Measurements from ENCODE around the gene C3AR1.

Gene C3AR1

GRCh38 chr12:8058506-8058905 is 7.7 kb downstream of the C3AR1 start:
- H3K27ac ChIP-seq = no peak overlapping the region
- DNase-seq (ENCODE audit: low read depth, low spot score) = no peak

- no peak for DNase-seq (ENCODE audit: low read depth, low spot score)
- H3K27ac ChIP-seq = peak overlapping the region; percentile 46
Observed at GRCh38 chr12:8057839-8058238, 8.3 kb downstream of the C3AR1 start.

GRCh38 chr12:8057306-8057705 is 8.9 kb downstream of the C3AR1 start:
- peak overlapping the region; percentile 46 for H3K27ac ChIP-seq
- no peak for DNase-seq (ENCODE audit: low read depth, low spot score)

- no peak overlapping the region for H3K27ac ChIP-seq
- DNase-seq (ENCODE audit: low read depth, low spot score) = no peak
Observed at GRCh38 chr12:8054816-8055215, 11.3 kb downstream of the C3AR1 start.

- no peak overlapping the region for H3K27ac ChIP-seq
- no peak for DNase-seq (ENCODE audit: low read depth, low spot score)
Observed at GRCh38 chr12:8052679-8053078, 13.5 kb downstream of the C3AR1 start.

GRCh38 chr12:8050600-8051250 is 15.4 kb downstream of the C3AR1 start:
- H3K27ac ChIP-seq = no peak overlapping the region

GRCh38 chr12:8048906-8049305 is 17.3 kb downstream of the C3AR1 start:
- no peak for DNase-seq (ENCODE audit: low read depth, low spot score)
- H3K27ac ChIP-seq = no peak overlapping the region

More at GRCh38 chr12:8050600-8051250, 15.4 kb downstream of the C3AR1 start:
- no peak for DNase-seq (ENCODE audit: low read depth, low spot score)

- H3K27ac ChIP-seq = no peak overlapping the region
- DNase-seq (ENCODE audit: low read depth, low spot score) = no peak
Observed at GRCh38 chr12:8047842-8048241, 18.3 kb downstream of the C3AR1 start.

GRCh38 chr12:8045952-8046944 is 19.9 kb downstream of the C3AR1 start:
- no peak overlapping the region for H3K27ac ChIP-seq
- DNase-seq (ENCODE audit: low read depth, low spot score) = no peak

- no peak overlapping the region for H3K27ac ChIP-seq
- no peak for DNase-seq (ENCODE audit: low read depth, low spot score)
Observed at GRCh38 chr12:8040791-8041190, 25.4 kb downstream of the C3AR1 start.

GRCh38 chr12:8038659-8039114 is 27.5 kb downstream of the C3AR1 start:
- no peak overlapping the region for H3K27ac ChIP-seq
- no peak for DNase-seq (ENCODE audit: low read depth, low spot score)

- no peak for DNase-seq (ENCODE audit: low read depth, low spot score)
- no peak overlapping the region for H3K27ac ChIP-seq
Observed at GRCh38 chr12:8037947-8038346, 28.2 kb downstream of the C3AR1 start.

- no peak overlapping the region for H3K27ac ChIP-seq
- DNase-seq (ENCODE audit: low read depth, low spot score) = no peak
Observed at GRCh38 chr12:8037046-8037663, 29.0 kb downstream of the C3AR1 start.

- no peak overlapping the region for H3K27ac ChIP-seq
- DNase-seq (ENCODE audit: low read depth, low spot score) = no peak
Observed at GRCh38 chr12:8036346-8036745, 29.8 kb downstream of the C3AR1 start.

GRCh38 chr12:8035440-8036010 is 30.6 kb downstream of the C3AR1 start:
- H3K27ac ChIP-seq = peak overlapping the region; percentile 24
- DNase-seq (ENCODE audit: low read depth, low spot score) = no peak

GRCh38 chr12:8034802-8035201 is 31.4 kb downstream of the C3AR1 start:
- H3K27ac ChIP-seq = peak overlapping the region; percentile 24
- no peak for DNase-seq (ENCODE audit: low read depth, low spot score)

GRCh38 chr12:8033153-8034044 is 32.8 kb downstream of the C3AR1 start:
- DNase-seq (ENCODE audit: low read depth, low spot score) = no peak

GRCh38 chr12:8032242-8033152 is 33.7 kb downstream of the C3AR1 start, which contains the start of gene FOXJ2:
Gene FOXJ2 (plus strand): TSS chr12:8032716. CDS start chr12:8039833, 7,117 bp downstream.
- H3K27ac ChIP-seq = peak within 1 kb of the TSS; percentile 44
- no peak for DNase-seq (ENCODE audit: low read depth, low spot score)

More at GRCh38 chr12:8033153-8034044, 32.8 kb downstream of the C3AR1 start:
- H3K27ac ChIP-seq = peak overlapping the region; percentile 44
